SK-N-SH (cell line): ENCODE results near the gene NCF4. TPM values are rescaled to one million over a fixed set of nuclear protein-coding genes. Genes with fewer than 3 reads are reported as not detected.

Experiments
- polyA plus RNA-seq, 3 experiments: library from polyadenylated mRNA; depleted of rRNA; stranded (reverse); fragments of >200 nt; gene quantifications; 2 replicates each; pipeline ENCODE4 v1.2.3, GENCODE V29; 2012

The NCF4 gene
- polyA plus RNA-seq, 1 of the 3 experiments (the other 2 are of a cell fraction) = not detected

Other genes starting within 250 kb of the NCF4 start
- 0.03 TPM in 1 of 2 replicates, not detected in the other for gene CACNG2, start 157.3 kb upstream of the NCF4 start, polyA plus RNA-seq (2012; rRNA removed)
- gene IFT27, start 84.9 kb upstream of the NCF4 start, polyA plus RNA-seq (2012; rRNA removed) = 29.4 and 31.5 TPM in 2 replicates
- gene PVALB, start 44.0 kb upstream of the NCF4 start, polyA plus RNA-seq (2012; rRNA removed) = not detected in 2 replicates
- not detected in 2 replicates for gene CSF2RB, start 52.6 kb downstream of the NCF4 start, polyA plus RNA-seq (2012; rRNA removed)
- 47.6 and 49.4 TPM in 2 replicates for gene TST, start 158.4 kb downstream of the NCF4 start, polyA plus RNA-seq (2012; rRNA removed)
- 45.0 and 60.4 TPM in 2 replicates for gene MPST, start 158.7 kb downstream of the NCF4 start, polyA plus RNA-seq (2012; rRNA removed)
- 57.8 and 68.3 TPM in 2 replicates for gene KCTD17, start 190.7 kb downstream of the NCF4 start, polyA plus RNA-seq (2012; rRNA removed)
- gene TMPRSS6, start 248.7 kb downstream of the NCF4 start, polyA plus RNA-seq (2012; rRNA removed) = not detected in 2 replicates